Vagina (tissue), 2 donors: ENCODE data around the gene ADAM33. TPM values are rescaled to one million over a fixed set of nuclear protein-coding genes. Genes with fewer than 3 reads are reported as not detected.

ENCODE experiments used
- DNase-seq, 2 donors: peaks; one replicate each; pipeline ENCODE4 v3.0.0-alpha.2; 2017; ENCODE audit errors: extremely low spot score in 2 of 2
- H3K27ac ChIP-seq: fragments of 200-600 bp; sonication (generic); one replicate; pipeline ENCODE4 v1.5.1; 2019
- H3K27me3 ChIP-seq: fragments of 200-600 bp; sonication (generic); one replicate; pipeline ENCODE4 v1.5.1; 2019
- H3K36me3 ChIP-seq, 2 donors: fragments of 200-600 bp; sonication (generic); one replicate each; pipeline ENCODE4 v1.5.1; 2017 to 2019
- H3K4me1 ChIP-seq: fragments of 200-600 bp; sonication (generic); one replicate; pipeline ENCODE4 v1.5.1; 2019
- H3K4me3 ChIP-seq, 2 donors: fragments of 200-600 bp; sonication (generic); 1 replicate in 1 of 2; 2 replicates in 1 of 2; pipeline ENCODE4 v1.5.1; 2016 to 2019
- H3K9me3 ChIP-seq: fragments of 200-600 bp; sonication (generic); one replicate; pipeline ENCODE4 v1.5.1; 2019
- CTCF ChIP-seq, 3 experiments: fragments of 450-650 bp in 2 of 3; fragments of 200-600 bp in 1 of 3; sonication (generic) in 1 of 3; IDR thresholded peaks; one replicate each; pipeline ENCODE4 v1.5.1; 2017 to 2019; ENCODE audit warnings: antibody characterized with exemption in 3 of 3, mild to moderate bottlenecking in 2 of 3, moderate library complexity in 2 of 3
- POLR2A ChIP-seq, 2 donors: fragments of 450-650 bp; IDR thresholded peaks; one replicate each; pipeline ENCODE4 v1.6.1; 2017; ENCODE audit warnings: antibody characterized with exemption in 2 of 2, mild to moderate bottlenecking in 2 of 2, moderate library complexity in 2 of 2
- POLR2AphosphoS5 ChIP-seq, 2 donors: sonication (generic); formaldehyde crosslinking; IDR thresholded peaks; one replicate each; pipeline ENCODE4 v1.9.0; 2017; ENCODE audit warnings: antibody characterized with exemption in 2 of 2, mild to moderate bottlenecking in 2 of 2, low read depth in 1 of 2; ENCODE audit not compliant: insufficient read depth in 1 of 2
- intact Hi-C: fragments of 100-400 bp; cut with DNase I; formaldehyde crosslinking; loops from one replicate; pipeline ENCODE4 v1.15.1; 2023
- total RNA-seq: library from RNA; depleted of rRNA; stranded (reverse); fragments of >200 nt; gene quantifications from one replicate; pipeline ENCODE4 v1.2.3, GENCODE V29; 2016

The ADAM33 gene
- total RNA-seq, 1 donor from 2014 or later: 119 TPM

- Histone ChIP-seq H3K36me3 (no peaks in the 10 kb centered on the region), H3K4me1 (peaks cover 26% of the 10 kb centered on the region), H3K27ac (no peak overlapping the region), H3K9me3 (no peaks in the 10 kb centered on the region), H3K27me3 (no peaks in the 10 kb centered on the region), H3K4me3 (no peak overlapping the region)
- TF ChIP-seq POLR2A (IDR thresholded peaks at IDR 0.05) (no peak), CTCF (IDR thresholded peaks at IDR 0.05) (no peak), POLR2AphosphoS5 (IDR thresholded peaks at IDR 0.05; ENCODE audit: insufficient read depth in 1 of 2, low read depth in 1 of 2) (no peak)
- intact Hi-C loops: no loop called here
- DNase-seq: no peak
Measured at GRCh38 chr20:3689978-3690377, 8.2 kb upstream of the ADAM33 start.

- intact Hi-C loops: no loop called here
- peak overlapping the region; percentile 81 for H3K27ac ChIP-seq
- no peak for DNase-seq
- H3K4me1 ChIP-seq: peaks cover 26% of the 10 kb centered on the region
- no peak for TF ChIP-seq CTCF (IDR thresholded peaks at IDR 0.05)
- TF ChIP-seq POLR2AphosphoS5 (IDR thresholded peaks at IDR 0.05; ENCODE audit: insufficient read depth in 1 of 2, low read depth in 1 of 2): peak in 1 of 2 donors; percentile 54
- H3K27me3 ChIP-seq: no peaks in the 10 kb centered on the region
- H3K9me3 ChIP-seq: no peaks in the 10 kb centered on the region
- no peaks in the 10 kb centered on the region for H3K36me3 ChIP-seq
- no peak overlapping the region for H3K4me3 ChIP-seq
Measured at GRCh38 chr20:3687655-3688054, 5.8 kb upstream of the ADAM33 start.

- peak in 1 of 2 donors; percentile 98 for DNase-seq
- peak overlapping the region in 1 of 2 donors; percentile 6 for H3K4me3 ChIP-seq
- peak overlapping the region; percentile 81 for H3K27ac ChIP-seq
- no peaks in the 10 kb centered on the region for H3K36me3 ChIP-seq
- TF ChIP-seq POLR2AphosphoS5 (IDR thresholded peaks at IDR 0.05; ENCODE audit: insufficient read depth in 1 of 2, low read depth in 1 of 2) (peak; percentile 67 to 96), CTCF (IDR thresholded peaks at IDR 0.05) (no peak), POLR2A (IDR thresholded peaks at IDR 0.05) (no peak)
- H3K4me1 ChIP-seq: peaks cover 26% of the 10 kb centered on the region
- intact Hi-C loops: no loop called here
- no peaks in the 10 kb centered on the region for H3K27me3 ChIP-seq
- H3K9me3 ChIP-seq: no peaks in the 10 kb centered on the region
Measured at GRCh38 chr20:3686867-3687321, 5.1 kb upstream of the ADAM33 start.

GRCh38 chr20:3686421-3686820 lies 4.6 kb upstream of the ADAM33 start:
- H3K9me3 ChIP-seq: no peaks in the 10 kb centered on the region
- H3K36me3 ChIP-seq: no peaks in the 10 kb centered on the region
- no peak for DNase-seq
- peak overlapping the region; percentile 81 for H3K27ac ChIP-seq
- H3K27me3 ChIP-seq: no peaks in the 10 kb centered on the region
- peaks cover 26% of the 10 kb centered on the region for H3K4me1 ChIP-seq
- no peak for TF ChIP-seq POLR2AphosphoS5 (IDR thresholded peaks at IDR 0.05; ENCODE audit: insufficient read depth in 1 of 2, low read depth in 1 of 2)
- no peak for TF ChIP-seq POLR2A (IDR thresholded peaks at IDR 0.05)
- no peak for TF ChIP-seq CTCF (IDR thresholded peaks at IDR 0.05)
- no peak overlapping the region for H3K4me3 ChIP-seq
- intact Hi-C loops: no loop called here

GRCh38 chr20:3685341-3685740 lies 3.5 kb upstream of the ADAM33 start:
- intact Hi-C loops: no loop called here
- no peak for DNase-seq
- peak overlapping the region; percentile 81 for H3K27ac ChIP-seq
- H3K4me1 ChIP-seq: peaks cover 26% of the 10 kb centered on the region
- no peak overlapping the region for H3K4me3 ChIP-seq
- H3K9me3 ChIP-seq: no peaks in the 10 kb centered on the region
- TF ChIP-seq POLR2A (IDR thresholded peaks at IDR 0.05): no peak
- H3K27me3 ChIP-seq: no peaks in the 10 kb centered on the region
- H3K36me3 ChIP-seq: no peaks in the 10 kb centered on the region
